Ramos (cell line): ENCODE measurements around the gene SETX.

Source experiments
- in situ Hi-C: fragments of 300-500 bp; cut with MboI; formaldehyde crosslinking; loops from one replicate; pipeline ENCODE4 v1.14.3; 2022; ENCODE audit warnings: low sequenced_read_pairs; ENCODE audit not compliant: unreplicated experiment

SETX gene

GRCh38 chr9:132354637-132355355 lies at the start of gene SETX:
SETX (minus strand) TSS chr9:132354986; CDS start chr9:132349428, 5,558 bp downstream.
- in situ Hi-C loops, result no loop called here

- in situ Hi-C loops, result no loop called here
These were observed 49.6 kb upstream of the SETX start for GRCh38 chr9:132404228-132404881.

- in situ Hi-C loops, result no loop called here
These were observed 47.0 kb upstream of the SETX start for GRCh38 chr9:132401824-132402223.

- in situ Hi-C loops, result loop anchor here (25.0 kb wide), 2 partner anchors 733 to 1133 kb away; no protein-coding TSS in a partner anchor
These were observed 40.8 kb upstream of the SETX start for GRCh38 chr9:132395560-132395959.

GRCh38 chr9:132391449-132391848 lies 36.7 kb upstream of the SETX start:
- in situ Hi-C loops, result loop anchor here (25.0 kb wide), 2 partner anchors 729 to 1129 kb away; no protein-coding TSS in a partner anchor

GRCh38 chr9:132390966-132391365 lies 36.2 kb upstream of the SETX start:
- in situ Hi-C loops, result loop anchor here (25.0 kb wide), 2 partner anchors 729 to 1129 kb away; no protein-coding TSS in a partner anchor

GRCh38 chr9:132387133-132387532 lies 32.3 kb upstream of the SETX start:
- in situ Hi-C loops, result loop anchor here (25.0 kb wide), 2 partner anchors 725 to 1125 kb away; no protein-coding TSS in a partner anchor

GRCh38 chr9:132384376-132384775 lies 29.6 kb upstream of the SETX start:
- in situ Hi-C loops, result loop anchor here (25.0 kb wide), 2 partner anchors 722 to 1122 kb away; no protein-coding TSS in a partner anchor

- in situ Hi-C loops, result loop anchor here (25.0 kb wide), 2 partner anchors 721 to 1121 kb away; no protein-coding TSS in a partner anchor
These were observed 28.7 kb upstream of the SETX start for GRCh38 chr9:132383462-132383883.

- in situ Hi-C loops, result loop anchor here (25.0 kb wide), 2 partner anchors 720 to 1120 kb away; no protein-coding TSS in a partner anchor
These were observed 27.3 kb upstream of the SETX start for GRCh38 chr9:132381966-132382541.

- in situ Hi-C loops, result loop anchor here (25.0 kb wide), 2 partner anchors 716 to 1116 kb away; no protein-coding TSS in a partner anchor
These were observed 23.6 kb upstream of the SETX start for GRCh38 chr9:132378416-132378815.

- in situ Hi-C loops, result loop anchor here (25.0 kb wide), 2 partner anchors 715 to 1115 kb away; no protein-coding TSS in a partner anchor
These were observed 23.0 kb upstream of the SETX start for GRCh38 chr9:132377769-132378168.

GRCh38 chr9:132372177-132373095 lies 17.6 kb upstream of the SETX start:
- in situ Hi-C loops, result no loop called here

GRCh38 chr9:132370592-132370991 lies 15.8 kb upstream of the SETX start:
- in situ Hi-C loops, result no loop called here

GRCh38 chr9:132369421-132369820 lies 14.6 kb upstream of the SETX start:
- in situ Hi-C loops, result no loop called here

GRCh38 chr9:132367613-132368313 lies 13.0 kb upstream of the SETX start:
- in situ Hi-C loops, result no loop called here

GRCh38 chr9:132366481-132366880 lies 11.7 kb upstream of the SETX start:
- in situ Hi-C loops, result no loop called here

GRCh38 chr9:132365986-132366385 lies 11.2 kb upstream of the SETX start:
- in situ Hi-C loops, result no loop called here

GRCh38 chr9:132364068-132364467 lies 9.3 kb upstream of the SETX start:
- in situ Hi-C loops, result no loop called here
